ENCODE measurements around the gene ATRNL1.

- TF ChIP-seq CTCF (IDR thresholded peaks at IDR 0.05) (no peak), POLR2A (IDR thresholded peaks at IDR 0.05) (no peak)
Observed at GRCh38 chr10:115801992-115802391, 708.8 kb downstream of the ATRNL1 start.
